Activated naive CD4-positive, alpha-beta T cell treated with Interleukin-2 at 50 U/mL for 16 hours (primary cell): ENCODE data around the gene PLCXD3.

Experiments used
- DNase-seq: peaks from one replicate; pipeline ENCODE4 v3.0.0-alpha.2; 2020

The PLCXD3 gene

GRCh38 chr5:41412496-41412895 lies 97.9 kb downstream of the PLCXD3 start:
- DNase-seq, result no peak

DNA sequence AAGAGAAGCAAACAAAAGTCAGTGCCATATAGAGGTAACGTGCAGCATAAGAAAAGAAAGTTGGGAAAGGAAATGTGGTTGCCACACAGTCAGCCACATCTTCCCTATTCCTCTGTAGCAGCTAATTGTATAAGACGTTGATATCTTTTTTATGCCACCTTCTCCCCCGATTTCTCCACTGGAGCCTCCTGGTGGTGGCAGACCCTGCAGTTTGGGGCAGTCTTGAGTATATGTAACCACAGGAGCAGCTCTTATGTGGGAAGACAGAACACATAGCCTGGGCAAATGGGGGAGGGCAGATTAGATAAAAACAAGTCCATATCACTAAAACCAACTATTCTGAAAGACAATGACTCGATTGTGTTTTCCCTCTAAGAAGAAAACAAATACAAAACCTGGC lies 99.7 kb downstream of the PLCXD3 start:
- no peak for DNase-seq

DNA sequence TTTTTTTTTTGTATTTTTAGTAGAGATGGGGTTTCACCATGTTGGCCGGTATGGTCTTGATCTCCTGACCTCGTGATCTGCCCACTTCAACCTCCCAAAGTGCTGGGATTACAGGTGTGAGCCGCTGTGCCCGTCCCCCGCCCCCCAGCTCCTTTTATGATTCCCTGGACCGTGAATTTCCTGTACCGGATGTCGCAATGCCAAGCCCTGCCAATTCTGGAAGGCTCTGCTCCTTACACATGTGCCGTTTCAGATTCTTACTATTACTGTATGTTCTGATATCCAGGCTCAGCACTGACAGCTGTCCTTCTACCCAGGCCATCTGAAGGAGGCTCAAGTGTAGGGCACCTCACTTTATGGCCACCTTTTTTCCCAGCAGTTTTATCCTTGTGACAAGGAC lies 100.1 kb downstream of the PLCXD3 start:
- no peak for DNase-seq

GRCh38 chr5:41408676-41409443 lies 101.5 kb downstream of the PLCXD3 start:
- DNase-seq, result no peak

DNA sequence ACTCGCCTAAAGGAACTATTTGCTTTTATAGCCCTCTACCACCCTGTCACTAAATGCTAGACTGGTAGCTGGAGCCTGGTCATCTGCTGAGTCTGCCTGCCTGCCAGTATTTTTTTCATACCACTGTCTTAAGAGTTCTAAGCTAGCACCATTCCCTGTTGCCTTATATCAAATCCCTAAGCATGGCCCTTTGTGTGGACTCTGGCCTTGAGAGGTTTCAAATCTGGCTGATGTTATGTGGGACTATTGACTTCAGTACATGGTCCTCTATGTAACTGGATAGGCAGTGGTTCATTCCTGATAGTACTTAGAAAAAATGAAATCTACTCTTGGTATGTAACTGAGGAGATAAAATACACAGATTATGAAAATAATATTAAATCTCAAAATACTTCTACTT lies 103.5 kb downstream of the PLCXD3 start:
- no peak for DNase-seq

DNA sequence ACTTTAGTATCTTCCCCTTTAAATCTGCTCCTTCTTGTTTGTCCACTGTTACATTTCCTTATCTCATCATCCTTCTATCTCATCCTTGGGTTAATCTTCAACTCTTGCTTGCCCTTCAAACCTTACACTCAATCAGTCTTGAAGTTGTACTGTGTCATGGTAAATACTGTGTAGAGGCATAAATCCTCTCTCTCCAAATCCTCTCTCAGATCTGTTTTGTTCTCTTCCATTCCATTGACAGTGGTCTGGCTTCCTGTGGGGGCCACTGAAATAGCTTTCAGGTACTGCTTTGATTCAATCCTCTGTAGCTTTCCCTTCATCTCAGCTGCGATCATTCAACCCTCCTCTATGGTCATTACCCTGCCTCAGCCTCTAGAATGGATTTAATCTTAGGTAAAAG lies 104.0 kb downstream of the PLCXD3 start:
- no peak for DNase-seq

- DNase-seq, result no peak
Measured at GRCh38 chr5:41404757-41405156, 105.6 kb downstream of the PLCXD3 start.

GRCh38 chr5:41403846-41404245 lies 106.6 kb downstream of the PLCXD3 start:
- DNase-seq, result no peak

- no peak for DNase-seq
Measured at GRCh38 chr5:41402845-41403244, 107.6 kb downstream of the PLCXD3 start.

GRCh38 chr5:41399839-41400238 lies 110.6 kb downstream of the PLCXD3 start:
- DNase-seq, result no peak

GRCh38 chr5:41392016-41392415 lies 118.4 kb downstream of the PLCXD3 start:
- DNase-seq, result no peak

- no peak for DNase-seq
Measured at GRCh38 chr5:41374631-41375030, 135.8 kb downstream of the PLCXD3 start.

GRCh38 chr5:41373230-41373629 lies 137.2 kb downstream of the PLCXD3 start:
- no peak for DNase-seq

DNA sequence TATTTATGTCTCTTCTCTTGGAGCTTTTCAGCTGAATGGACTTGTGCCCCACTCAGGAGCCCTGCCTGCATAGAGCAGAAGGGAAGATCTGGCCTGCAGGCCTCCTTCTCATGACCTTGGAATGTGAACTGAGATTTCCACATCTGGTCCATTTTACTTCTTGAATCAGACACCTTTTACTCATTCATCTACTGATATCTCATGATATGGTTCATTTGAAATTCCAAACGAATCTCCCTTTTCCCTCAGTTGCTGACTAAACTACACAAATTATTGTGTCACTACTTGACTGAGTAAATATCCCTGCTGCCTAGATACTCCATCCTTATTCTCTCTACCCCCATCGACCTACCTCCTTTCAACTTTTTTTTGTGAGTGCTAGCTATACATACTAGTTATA lies 138.7 kb downstream of the PLCXD3 start:
- no peak for DNase-seq

GRCh38 chr5:41370482-41370881 lies 139.9 kb downstream of the PLCXD3 start:
- DNase-seq, result no peak

GRCh38 chr5:41369799-41370198 lies 140.6 kb downstream of the PLCXD3 start:
- no peak for DNase-seq

DNA sequence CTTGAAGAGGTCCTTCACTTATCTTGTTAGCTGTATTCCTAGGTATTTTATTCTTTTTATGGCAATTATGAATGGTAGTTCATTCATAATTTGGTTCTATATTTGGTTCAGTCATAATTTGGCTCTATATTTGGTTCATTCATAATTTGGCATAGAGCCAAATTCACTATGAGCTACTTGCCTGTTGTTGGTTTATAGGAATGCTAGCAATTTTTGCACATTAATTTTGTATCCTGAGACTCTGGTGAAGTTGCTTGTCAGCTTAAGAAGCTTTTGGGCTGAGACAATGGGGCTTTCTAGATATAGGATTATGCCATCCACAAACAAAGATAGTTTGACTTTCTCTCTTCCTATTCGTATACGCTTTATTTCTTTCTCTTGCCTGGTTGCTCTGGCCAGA lies 142.2 kb downstream of the PLCXD3 start:
- DNase-seq, result no peak

- no peak for DNase-seq
Measured at GRCh38 chr5:41365369-41365768, 145.0 kb downstream of the PLCXD3 start.

- DNase-seq, result no peak
Measured at GRCh38 chr5:41364346-41364745, 146.1 kb downstream of the PLCXD3 start.

GRCh38 chr5:41363343-41363986 lies 146.9 kb downstream of the PLCXD3 start:
- no peak for DNase-seq

GRCh38 chr5:41356786-41357185 lies 153.6 kb downstream of the PLCXD3 start:
- DNase-seq, result no peak

DNA sequence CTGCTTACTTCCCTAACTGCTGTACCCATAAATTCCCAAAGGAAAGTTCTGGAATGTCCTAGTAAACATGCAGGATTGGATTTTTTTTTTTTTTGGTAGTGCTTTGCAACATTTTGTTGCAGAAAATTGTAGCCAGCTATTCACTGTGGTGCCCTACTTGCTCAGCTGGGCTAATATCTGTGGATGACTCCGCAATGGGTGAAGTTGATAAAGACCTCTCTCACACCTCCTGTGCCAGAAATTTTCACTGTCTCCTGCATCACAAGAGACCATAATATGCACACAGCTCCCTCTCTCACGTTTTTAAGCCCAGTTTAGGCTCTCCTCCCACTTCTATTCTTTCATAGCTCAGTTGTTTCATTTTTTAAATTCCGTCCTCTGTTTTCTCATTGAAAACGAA lies 160.6 kb downstream of the PLCXD3 start:
- DNase-seq, result no peak

GRCh38 chr5:41347569-41347968 lies 162.8 kb downstream of the PLCXD3 start:
- DNase-seq, result no peak

DNA sequence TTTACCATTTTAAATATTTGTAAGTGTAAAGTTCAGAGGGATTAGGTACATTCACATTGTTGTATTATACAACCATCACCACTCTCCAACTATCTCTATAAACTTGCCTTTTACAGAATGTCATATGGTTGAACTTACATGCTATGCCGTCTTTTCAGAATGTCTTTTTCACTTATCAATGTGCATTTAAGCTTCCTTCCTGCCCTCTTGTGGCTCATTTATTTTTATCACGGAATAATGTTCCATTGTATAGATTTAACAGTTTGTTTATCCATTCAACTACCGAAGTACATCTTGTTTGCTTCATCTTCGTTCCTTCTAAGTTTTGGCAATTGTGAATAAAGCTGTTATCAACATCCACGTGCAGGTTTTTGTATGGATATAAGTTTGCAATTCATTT lies 163.8 kb downstream of the PLCXD3 start:
- DNase-seq, result no peak

- DNase-seq, result no peak
Measured at GRCh38 chr5:41345295-41345694, 165.1 kb downstream of the PLCXD3 start.
